DND-41 (cell line): ENCODE measurements around the gene DNAJC6.

Source experiments
- EZH2 ChIP-seq: IDR thresholded peaks from 3 replicates; pipeline ENCODE4 v1.6.1; 2012; ENCODE audit warnings: borderline replicate concordance, low read depth, mild to moderate bottlenecking, moderate library complexity, low read length, inconsistent platforms; ENCODE audit not compliant: severe bottlenecking
- TF ChIP-seq, protein P1 (sequence below): IDR thresholded peaks from 2 replicates; pipeline ENCODE4 v1.5.1; 2012; ENCODE audit warnings: borderline replicate concordance, low read length, moderate library complexity, mild to moderate bottlenecking; ENCODE audit not compliant: poor library complexity, severe bottlenecking; ENCODE audit errors: extremely low read depth

DNA sequence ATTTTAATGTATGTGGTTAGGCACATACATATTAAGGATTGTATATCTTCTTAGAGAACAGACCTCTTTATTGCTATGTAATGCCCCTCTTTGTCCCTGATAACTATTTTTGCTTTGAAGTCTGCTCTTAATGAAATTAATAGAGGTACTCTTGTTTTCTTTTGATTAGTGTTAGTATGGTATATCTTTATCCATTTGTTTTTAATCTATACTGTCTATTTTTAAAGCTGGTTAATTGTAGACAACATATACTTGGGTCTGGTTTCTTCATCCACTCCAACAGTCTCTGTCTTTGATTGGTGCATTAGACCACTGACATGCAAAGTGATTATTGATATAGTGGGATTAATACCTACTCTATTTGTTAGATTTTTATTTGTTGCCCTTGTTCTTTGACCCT is 147.1 kb downstream of the DNAJC6 start:
- TF ChIP-seq, protein P1, sequence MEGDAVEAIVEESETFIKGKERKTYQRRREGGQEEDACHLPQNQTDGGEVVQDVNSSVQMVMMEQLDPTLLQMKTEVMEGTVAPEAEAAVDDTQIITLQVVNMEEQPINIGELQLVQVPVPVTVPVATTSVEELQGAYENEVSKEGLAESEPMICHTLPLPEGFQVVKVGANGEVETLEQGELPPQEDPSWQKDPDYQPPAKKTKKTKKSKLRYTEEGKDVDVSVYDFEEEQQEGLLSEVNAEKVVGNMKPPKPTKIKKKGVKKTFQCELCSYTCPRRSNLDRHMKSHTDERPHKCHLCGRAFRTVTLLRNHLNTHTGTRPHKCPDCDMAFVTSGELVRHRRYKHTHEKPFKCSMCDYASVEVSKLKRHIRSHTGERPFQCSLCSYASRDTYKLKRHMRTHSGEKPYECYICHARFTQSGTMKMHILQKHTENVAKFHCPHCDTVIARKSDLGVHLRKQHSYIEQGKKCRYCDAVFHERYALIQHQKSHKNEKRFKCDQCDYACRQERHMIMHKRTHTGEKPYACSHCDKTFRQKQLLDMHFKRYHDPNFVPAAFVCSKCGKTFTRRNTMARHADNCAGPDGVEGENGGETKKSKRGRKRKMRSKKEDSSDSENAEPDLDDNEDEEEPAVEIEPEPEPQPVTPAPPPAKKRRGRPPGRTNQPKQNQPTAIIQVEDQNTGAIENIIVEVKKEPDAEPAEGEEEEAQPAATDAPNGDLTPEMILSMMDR, result no peak
- no peak for TF ChIP-seq EZH2
